ENCODE data around the gene HNRNPL. TPM values are rescaled to one million over a fixed set of nuclear protein-coding genes. Genes with fewer than 3 reads are reported as not detected.

Gene HNRNPL
- total RNA-seq, 1 experiment from 2014 or later = 710 TPM

GRCh38 chr19:38809592-38810252, 40.1 kb downstream of the HNRNPL start:
- Histone ChIP-seq H2BK20ac (ENCODE audit: low read depth, low read length, poor library complexity, severe bottlenecking) (no peak overlapping the region), H3K23me2 (ENCODE audit: insufficient read length, low read depth, low read length, poor library complexity, severe bottlenecking) (no peaks in the 10 kb centered on the region), H3K79me1 (ENCODE audit: insufficient read depth, low read depth, low read length, poor library complexity, severe bottlenecking) (no peaks in the 10 kb centered on the region), H3K9me3 (ENCODE audit: control insufficient read depth, low read depth, low read length) (no peaks in the 10 kb centered on the region), H3T11ph (ENCODE audit: low read length) (no peak overlapping the region), H3K4me1 (ENCODE audit: insufficient read depth, low read length) (no peaks in the 10 kb centered on the region), H3K56ac (ENCODE audit: insufficient read length, low read depth, low read length) (no peak overlapping the region), H3K27me3 (ENCODE audit: insufficient read depth, low read length) (no peaks in the 10 kb centered on the region), H3K79me2 (ENCODE audit: insufficient read depth, low read length) (no peaks in the 10 kb centered on the region), H3K14ac (ENCODE audit: insufficient read depth, low read length) (no peak overlapping the region), H2AK5ac (ENCODE audit: insufficient read length, low read length) (no peak overlapping the region), H2BK12ac (ENCODE audit: insufficient read length, low read depth, low read length) (no peak overlapping the region), H2BK120ac (ENCODE audit: low read depth, low read length, poor library complexity, severe bottlenecking) (no peak overlapping the region), H4K91ac (ENCODE audit: insufficient read length, low read depth, low read length) (no peak overlapping the region), H3K4ac (ENCODE audit: low read depth, low read length) (no peak overlapping the region), H3K23ac (ENCODE audit: insufficient read length, low read depth, low read length) (no peak overlapping the region), H4K20me1 (ENCODE audit: control insufficient read depth, insufficient read depth, insufficient read length) (no peaks in the 10 kb centered on the region), H2AFZ (ENCODE audit: low read length) (no peak overlapping the region), H4K5ac (ENCODE audit: insufficient read length, low read depth, low read length) (no peak overlapping the region), H2BK15ac (ENCODE audit: low read depth, low read length) (no peak overlapping the region), H3K9ac (ENCODE audit: extremely low read depth, insufficient read length, low read length) (no peak overlapping the region), H3K27ac (ENCODE audit: insufficient read length, low read depth, low read length) (no peak overlapping the region), H3K4me2 (ENCODE audit: insufficient read depth, insufficient read length, low read length) (no peak overlapping the region), H2BK5ac (ENCODE audit: insufficient read length, low read length) (no peak overlapping the region), H3K18ac (ENCODE audit: insufficient read length, low read depth, low read length) (no peak overlapping the region), H4K8ac (replicated peaks; ENCODE audit: insufficient read length, low read depth, low read length) (no peak overlapping the region)
- TF ChIP-seq, protein P1, sequence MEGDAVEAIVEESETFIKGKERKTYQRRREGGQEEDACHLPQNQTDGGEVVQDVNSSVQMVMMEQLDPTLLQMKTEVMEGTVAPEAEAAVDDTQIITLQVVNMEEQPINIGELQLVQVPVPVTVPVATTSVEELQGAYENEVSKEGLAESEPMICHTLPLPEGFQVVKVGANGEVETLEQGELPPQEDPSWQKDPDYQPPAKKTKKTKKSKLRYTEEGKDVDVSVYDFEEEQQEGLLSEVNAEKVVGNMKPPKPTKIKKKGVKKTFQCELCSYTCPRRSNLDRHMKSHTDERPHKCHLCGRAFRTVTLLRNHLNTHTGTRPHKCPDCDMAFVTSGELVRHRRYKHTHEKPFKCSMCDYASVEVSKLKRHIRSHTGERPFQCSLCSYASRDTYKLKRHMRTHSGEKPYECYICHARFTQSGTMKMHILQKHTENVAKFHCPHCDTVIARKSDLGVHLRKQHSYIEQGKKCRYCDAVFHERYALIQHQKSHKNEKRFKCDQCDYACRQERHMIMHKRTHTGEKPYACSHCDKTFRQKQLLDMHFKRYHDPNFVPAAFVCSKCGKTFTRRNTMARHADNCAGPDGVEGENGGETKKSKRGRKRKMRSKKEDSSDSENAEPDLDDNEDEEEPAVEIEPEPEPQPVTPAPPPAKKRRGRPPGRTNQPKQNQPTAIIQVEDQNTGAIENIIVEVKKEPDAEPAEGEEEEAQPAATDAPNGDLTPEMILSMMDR (conservative IDR thresholded peaks at IDR 0.05) = no peak
- H3K27me3 Mint-ChIP-seq (ENCODE audit: low read depth) = peaks cover 5% of the 10 kb centered on the region
- DNase-seq = no peak
- no CpG with 5 or more reads among the region's 8 CpGs for WGBS (ENCODE audit: extremely low coverage, insufficient read length, low lambda C conversion rate)
- H3K4me3 Mint-ChIP-seq = no peak overlapping the region
- peaks cover 0 to 3% of the 10 kb centered on the region in 2 experiments; a peak in 2 of 5 replicates for H3K9me3 Mint-ChIP-seq
- peaks cover 0 to 5% (median 2%) of the 10 kb centered on the region in 3 experiments; a peak in 3 of 7 replicates for H3K36me3 Mint-ChIP-seq (ENCODE audit: insufficient read depth in 1 of 3, low read depth in 3 of 3)
- H3K4me1 Mint-ChIP-seq = peaks cover 0 to 3% of the 10 kb centered on the region in 2 experiments; a peak in 1 of 4 replicates
- H3K27ac Mint-ChIP-seq = no peak overlapping the region
